IPS DF 6.9 (cell line): ENCODE results near the gene LCN15.
"Not testable (repeated sequence)": the region's sequence is repeated elsewhere in the genome, so short reads cannot be mapped to it uniquely, and the experiment has no call there.

Experiments
- DNase-seq: peaks from one replicate; pipeline ENCODE4 v3.0.0-alpha.2; 2013; ENCODE audit warnings: low read depth, low spot score
- H3K27ac ChIP-seq: one replicate; pipeline ENCODE4 v1.5.1; 2013; ENCODE audit warnings: low read length, control low read depth
- H3K27me3 ChIP-seq: 2 replicates; pipeline ENCODE4 v1.6.1; 2013; ENCODE audit warnings: mild to moderate bottlenecking, low read length; ENCODE audit not compliant: control insufficient read depth, insufficient read depth
- H3K36me3 ChIP-seq: 2 replicates; pipeline ENCODE4 v1.6.1; 2013; ENCODE audit warnings: low read length; ENCODE audit not compliant: control insufficient read depth, insufficient read depth
- H3K4me1 ChIP-seq: 2 replicates; pipeline ENCODE4 v1.6.1; 2013; ENCODE audit warnings: low read length; ENCODE audit not compliant: control insufficient read depth, insufficient read depth
- H3K4me3 ChIP-seq: 2 replicates; pipeline ENCODE4 v1.5.1; 2013; ENCODE audit warnings: mild to moderate bottlenecking, low read length
- H3K9me3 ChIP-seq: 2 replicates; pipeline ENCODE4 v1.6.1; 2013; ENCODE audit warnings: low read length, inconsistent platforms; ENCODE audit not compliant: control insufficient read depth, insufficient read depth
- WGBS: extraction: QIAGEN DNeasy Blood & Tissue Kit; methylation state at CpG from one replicate; pipeline ENCODE4 v1.1.7; 2013; ENCODE audit warnings: mixed read lengths, missing lambda C conversion rate; ENCODE audit not compliant: insufficient read length, insufficient coverage; 5-methylcytosine and 5-hydroxymethylcytosine counted together

Gene LCN15

GRCh38 chr9:136712690-136713544, 51.4 kb downstream of the LCN15 start:
- Histone ChIP-seq H3K4me1 (peaks cover 6% of the 10 kb centered on the region), H3K9me3 (no peaks in the 10 kb centered on the region), H3K36me3 (peaks cover 3% of the 10 kb centered on the region; the same call in 1 of the 2 replicates), H3K4me3 (peak overlapping the region; percentile 93), H3K27ac (no peak overlapping the region), H3K27me3 (no peaks in the 10 kb centered on the region)
- WGBS = no CpG with 5 or more reads among the region's 56 CpGs
- DNase-seq = no peak

GRCh38 chr9:136711751-136712689, 52.3 kb downstream of the LCN15 start, which contains the start of gene DIPK1B:
Gene DIPK1B, plus strand, starts transcription at chr9:136712572. Its CDS starts 94 bp downstream, at chr9:136712666.
- no CpG with 5 or more reads among the region's 119 CpGs for WGBS
- DNase-seq = no peak
- H3K36me3 ChIP-seq = peaks cover 3% of the 10 kb centered on the region; the same call in 1 of the 2 replicates
- no peak within 1 kb of the TSS for H3K27ac ChIP-seq
- H3K27me3 ChIP-seq = no peaks in the 10 kb centered on the region
- no peaks in the 10 kb centered on the region for H3K9me3 ChIP-seq
- peak within 1 kb of the TSS; percentile 96 for H3K4me3 ChIP-seq
- H3K4me1 ChIP-seq = peaks cover 6% of the 10 kb centered on the region

DNA sequence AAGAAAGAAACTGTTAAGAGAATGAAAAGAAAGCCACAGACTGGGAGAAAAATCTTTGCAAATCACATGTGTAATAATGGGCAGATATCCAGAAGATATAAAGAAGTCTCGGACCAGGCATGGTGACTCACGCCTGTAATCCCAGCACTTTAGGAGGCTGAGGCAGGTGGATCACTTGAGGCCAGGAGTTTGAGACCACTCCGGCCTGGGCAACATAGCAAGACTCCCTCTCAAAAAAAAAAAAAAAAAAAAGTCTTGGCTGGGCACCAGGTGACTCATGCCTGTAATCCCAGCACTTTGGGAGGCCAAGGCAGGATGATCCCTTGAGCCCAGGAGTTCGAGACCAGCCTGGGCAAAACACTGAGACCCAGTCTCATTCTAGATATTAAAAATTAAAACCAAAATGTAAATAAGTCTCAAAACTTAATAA, 53.1 kb downstream of the LCN15 start:
- H3K4me1 ChIP-seq, H3K9me3 ChIP-seq, H3K27me3 ChIP-seq, H3K27ac ChIP-seq, H3K36me3 ChIP-seq, H3K4me3 ChIP-seq, DNase-seq: not testable (repeated sequence)
- no CpG with 5 or more reads among the region's 4 CpGs for WGBS

DNA sequence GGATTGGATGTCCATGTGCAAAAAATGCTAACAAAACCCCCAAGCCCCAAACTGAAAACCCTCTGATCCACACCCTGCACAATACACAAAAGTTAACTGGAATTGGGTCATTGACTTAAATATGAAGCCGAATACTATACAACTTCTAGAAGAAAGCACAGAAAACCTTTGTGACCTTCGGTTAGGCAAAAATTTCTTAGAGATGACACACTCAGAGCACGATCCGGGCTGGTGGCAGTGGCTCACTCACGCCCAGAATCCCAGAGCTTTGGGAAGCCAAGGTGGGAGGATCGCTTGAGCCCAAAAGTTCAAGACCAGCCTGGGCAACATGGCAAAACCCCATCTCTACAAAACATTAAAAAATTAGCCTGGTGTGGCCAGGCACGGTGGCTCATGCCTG, 53.8 kb downstream of the LCN15 start:
- H3K4me3 ChIP-seq = no peak overlapping the region
- H3K36me3 ChIP-seq = peaks cover 3% of the 10 kb centered on the region; the same call in 1 of the 2 replicates
- WGBS = no CpG with 5 or more reads among the region's 7 CpGs
- no peak overlapping the region for H3K27ac ChIP-seq
- H3K27me3 ChIP-seq = no peaks in the 10 kb centered on the region
- DNase-seq = no peak
- H3K4me1 ChIP-seq = peaks cover 6% of the 10 kb centered on the region
- H3K9me3 ChIP-seq = no peaks in the 10 kb centered on the region
